Measurements from ENCODE around the gene AP4B1.

Gene AP4B1

DNA sequence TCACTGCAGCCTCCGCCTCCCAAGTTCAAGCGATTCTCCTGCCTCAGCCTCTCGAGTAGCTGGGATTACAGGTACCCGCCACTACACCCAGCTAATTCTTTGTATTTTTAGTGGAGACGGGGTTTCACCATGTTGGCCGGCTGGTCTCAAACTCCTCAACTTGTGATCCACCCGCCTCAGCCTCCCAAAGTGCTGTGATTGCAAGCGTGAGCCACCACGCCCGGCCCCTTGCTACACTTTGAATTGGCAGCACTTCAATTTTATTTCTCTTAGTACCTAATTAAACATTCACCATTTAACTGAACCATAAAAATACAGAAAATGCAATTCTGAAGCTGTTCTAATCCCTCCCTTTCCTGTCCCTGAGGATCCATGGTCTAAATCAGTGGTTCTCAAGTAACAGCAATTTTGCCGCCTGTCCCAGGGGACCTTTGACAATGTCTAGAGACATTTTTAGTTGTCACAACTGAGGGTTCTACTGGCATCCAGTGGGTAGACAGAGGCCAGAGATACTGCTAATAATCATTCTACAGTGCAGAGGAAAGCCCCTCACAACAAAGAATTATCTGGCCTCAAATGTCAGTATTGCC, 12.9 kb downstream of the AP4B1 start:
- Mint-ChIP-seq H3K36me3 (ENCODE audit: low read depth) (peaks cover 40% of the 10 kb centered on the region), H3K27me3 (no peaks in the 10 kb centered on the region), H3K27ac (no peak overlapping the region), H3K4me3 (no peak overlapping the region), H3K9me3 (no peaks in the 10 kb centered on the region), H3K4me1 (ENCODE audit: low read depth) (peaks cover 15% of the 10 kb centered on the region)
- DNase-seq: no peak

- H3K4me3 Mint-ChIP-seq: no peak overlapping the region
- DNase-seq: no peak
- H3K4me1 Mint-ChIP-seq (ENCODE audit: low read depth): peaks cover 17% of the 10 kb centered on the region
- H3K27ac Mint-ChIP-seq: no peak overlapping the region
- no peaks in the 10 kb centered on the region for H3K27me3 Mint-ChIP-seq
- peaks cover 33% of the 10 kb centered on the region for H3K36me3 Mint-ChIP-seq (ENCODE audit: low read depth)
- no peaks in the 10 kb centered on the region for H3K9me3 Mint-ChIP-seq
Observed at GRCh38 chr1:113890816-113891215, 13.8 kb downstream of the AP4B1 start.

DNA sequence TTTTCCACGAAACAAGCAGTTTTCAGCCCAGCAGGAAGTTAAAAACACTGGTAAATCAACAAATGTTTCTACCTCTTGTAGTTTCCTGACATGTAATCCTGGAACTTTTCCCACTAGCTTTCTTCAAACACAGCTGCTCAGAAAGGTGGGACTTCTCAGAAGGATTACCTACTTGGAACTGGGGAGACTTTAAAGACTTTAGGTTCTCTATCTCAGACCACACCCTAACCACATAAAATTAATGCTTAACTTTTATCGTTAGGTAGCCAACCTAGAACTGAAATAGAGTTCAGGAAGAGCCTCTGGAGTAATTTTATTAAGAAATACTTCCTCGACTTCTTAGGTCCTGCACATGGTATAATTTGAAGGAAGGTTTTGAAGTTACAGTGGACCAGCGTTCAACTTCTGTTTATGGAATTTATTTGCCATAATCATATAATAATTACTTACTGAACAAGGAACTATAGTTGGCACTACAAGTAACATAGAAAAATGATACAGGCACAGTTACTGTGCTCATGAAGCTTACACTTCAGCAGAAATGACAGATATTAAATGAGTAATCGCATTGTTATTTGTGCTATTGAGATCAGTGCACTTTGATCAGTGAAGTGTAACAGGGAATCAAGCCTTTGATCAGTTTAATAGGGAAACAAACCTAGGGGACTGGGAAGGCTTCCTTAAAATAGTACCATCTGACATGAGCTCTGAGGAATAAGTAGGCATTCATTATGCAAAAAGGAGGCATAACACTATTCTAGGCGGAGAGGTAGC, 17.0 kb downstream of the AP4B1 start, which contains the start of gene BCL2L15:
TSS of gene BCL2L15 (minus strand) at position 180 of the 774 bp plus-strand sequence. CDS start 206 bp downstream, outside the sequence.
- peaks cover 15% of the 10 kb centered on the region for H3K36me3 Mint-ChIP-seq (ENCODE audit: low read depth)
- H3K4me3 Mint-ChIP-seq: no peak within 1 kb of the TSS
- no peak within 1 kb of the TSS for H3K27ac Mint-ChIP-seq
- H3K4me1 Mint-ChIP-seq (ENCODE audit: low read depth): peaks cover 17% of the 10 kb centered on the region
- no peaks in the 10 kb centered on the region for H3K27me3 Mint-ChIP-seq
- H3K9me3 Mint-ChIP-seq: no peaks in the 10 kb centered on the region
- no peak for DNase-seq

- Mint-ChIP-seq H3K9me3 (no peaks in the 10 kb centered on the region), H3K4me1 (ENCODE audit: low read depth) (peaks cover 17% of the 10 kb centered on the region), H3K36me3 (ENCODE audit: low read depth) (peaks cover 11% of the 10 kb centered on the region), H3K4me3 (no peak overlapping the region), H3K27ac (no peak overlapping the region), H3K27me3 (no peaks in the 10 kb centered on the region)
- no peak for DNase-seq
Observed at GRCh38 chr1:113886417-113887401, 17.9 kb downstream of the AP4B1 start.

DNA sequence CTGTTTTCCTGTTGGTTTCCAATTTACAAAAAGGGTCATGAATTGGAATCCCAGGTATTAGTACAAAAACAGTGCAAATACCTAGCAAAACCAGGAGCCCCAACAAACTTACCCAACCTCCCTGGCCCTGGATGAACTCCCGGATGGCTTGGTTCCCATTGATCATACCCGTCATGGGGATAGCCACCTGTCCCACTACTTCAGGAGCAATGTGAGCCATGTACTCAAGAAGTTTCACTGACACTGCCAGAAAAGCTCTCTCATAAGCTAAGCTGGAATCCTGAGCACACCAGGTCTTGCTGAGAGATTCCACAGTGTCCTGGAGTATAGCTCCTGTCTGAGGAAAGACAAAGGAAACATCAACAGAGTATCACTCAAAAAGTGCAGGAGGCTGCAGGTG, 22.9 kb downstream of the AP4B1 start:
- Mint-ChIP-seq H3K4me3 (no peak overlapping the region), H3K27ac (no peak overlapping the region), H3K4me1 (ENCODE audit: low read depth) (peaks cover 34% of the 10 kb centered on the region), H3K9me3 (no peaks in the 10 kb centered on the region), H3K27me3 (no peaks in the 10 kb centered on the region), H3K36me3 (ENCODE audit: low read depth) (peaks cover 10% of the 10 kb centered on the region)
- DNase-seq: no peak

DNA sequence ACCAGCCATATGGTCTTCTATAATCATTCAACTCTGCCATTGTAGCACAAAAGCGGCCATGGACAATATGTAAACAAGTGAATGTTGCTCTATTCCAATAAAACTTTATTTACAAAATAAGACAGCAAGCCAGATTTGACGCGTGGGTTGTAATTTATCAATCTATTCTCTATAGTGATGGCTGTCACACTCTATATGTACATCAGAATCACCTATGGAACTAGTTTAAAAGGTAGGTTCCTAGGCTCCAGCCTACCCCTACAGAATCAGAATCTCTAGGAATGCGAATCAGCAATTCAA, 24.9 kb downstream of the AP4B1 start:
- Mint-ChIP-seq H3K27me3 (no peaks in the 10 kb centered on the region), H3K4me3 (no peak overlapping the region), H3K4me1 (ENCODE audit: low read depth) (peaks cover 48% of the 10 kb centered on the region), H3K9me3 (no peaks in the 10 kb centered on the region), H3K36me3 (ENCODE audit: low read depth) (peaks cover 6% of the 10 kb centered on the region), H3K27ac (no peak overlapping the region)
- no peak for DNase-seq

DNA sequence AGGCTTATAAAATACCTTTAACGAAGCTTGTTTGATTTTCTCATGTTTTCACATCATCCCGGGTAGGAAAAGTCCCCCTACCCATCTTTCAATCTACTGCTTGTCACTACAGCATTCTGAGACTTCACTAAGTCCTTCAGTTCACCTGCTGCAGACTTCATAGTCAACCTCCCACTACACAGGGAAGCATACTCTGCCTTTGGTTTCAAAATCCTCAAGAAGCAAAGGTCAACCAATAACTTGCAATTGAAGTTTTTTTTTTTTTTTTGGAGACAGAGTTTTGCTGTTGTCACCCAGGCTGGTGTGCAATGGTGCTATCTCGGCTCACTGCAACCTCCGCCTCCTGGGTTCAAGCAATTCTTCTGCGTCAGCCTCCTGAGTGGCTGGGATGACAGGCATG, 28.4 kb downstream of the AP4B1 start:
- Mint-ChIP-seq H3K9me3 (no peaks in the 10 kb centered on the region), H3K4me3 (no peak overlapping the region), H3K36me3 (ENCODE audit: low read depth) (peaks cover 5% of the 10 kb centered on the region), H3K27me3 (no peaks in the 10 kb centered on the region), H3K27ac (no peak overlapping the region), H3K4me1 (ENCODE audit: low read depth) (peaks cover 74% of the 10 kb centered on the region)
- DNase-seq: no peak

DNA sequence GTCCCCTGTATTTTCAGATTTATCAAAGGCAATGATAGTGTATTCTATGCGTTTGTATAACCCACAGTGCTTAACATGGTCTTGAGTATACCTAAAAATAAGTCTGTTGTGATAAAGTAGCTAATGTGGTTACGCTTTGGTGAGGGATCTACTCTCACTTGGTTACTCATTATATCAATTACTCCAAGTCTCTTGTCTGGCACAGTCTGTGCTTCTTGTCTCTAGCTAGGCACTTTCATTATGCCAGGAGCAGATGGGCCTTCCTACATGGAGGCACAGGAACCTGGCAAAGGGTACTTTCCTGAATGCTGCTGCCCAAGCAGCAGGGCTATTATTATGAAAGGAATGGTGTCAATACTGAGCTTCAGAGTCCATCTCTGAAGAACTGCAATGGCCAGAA, 28.9 kb downstream of the AP4B1 start:
- peaks cover 9% of the 10 kb centered on the region for H3K36me3 Mint-ChIP-seq (ENCODE audit: low read depth)
- no peak overlapping the region for H3K4me3 Mint-ChIP-seq
- peak overlapping the region; percentile 93 for H3K27ac Mint-ChIP-seq
- no peaks in the 10 kb centered on the region for H3K27me3 Mint-ChIP-seq
- no peak for DNase-seq
- peaks cover 71% of the 10 kb centered on the region for H3K4me1 Mint-ChIP-seq (ENCODE audit: low read depth)
- H3K9me3 Mint-ChIP-seq: no peaks in the 10 kb centered on the region

- Mint-ChIP-seq H3K27me3 (no peaks in the 10 kb centered on the region), H3K27ac (peak overlapping the region; percentile 93), H3K4me3 (peak overlapping the region; percentile 13), H3K36me3 (ENCODE audit: low read depth) (peaks cover 18% of the 10 kb centered on the region), H3K9me3 (no peaks in the 10 kb centered on the region), H3K4me1 (ENCODE audit: low read depth) (peaks cover 70% of the 10 kb centered on the region)
- no peak for DNase-seq
Observed at GRCh38 chr1:113874012-113874879, 30.4 kb downstream of the AP4B1 start.

DNA sequence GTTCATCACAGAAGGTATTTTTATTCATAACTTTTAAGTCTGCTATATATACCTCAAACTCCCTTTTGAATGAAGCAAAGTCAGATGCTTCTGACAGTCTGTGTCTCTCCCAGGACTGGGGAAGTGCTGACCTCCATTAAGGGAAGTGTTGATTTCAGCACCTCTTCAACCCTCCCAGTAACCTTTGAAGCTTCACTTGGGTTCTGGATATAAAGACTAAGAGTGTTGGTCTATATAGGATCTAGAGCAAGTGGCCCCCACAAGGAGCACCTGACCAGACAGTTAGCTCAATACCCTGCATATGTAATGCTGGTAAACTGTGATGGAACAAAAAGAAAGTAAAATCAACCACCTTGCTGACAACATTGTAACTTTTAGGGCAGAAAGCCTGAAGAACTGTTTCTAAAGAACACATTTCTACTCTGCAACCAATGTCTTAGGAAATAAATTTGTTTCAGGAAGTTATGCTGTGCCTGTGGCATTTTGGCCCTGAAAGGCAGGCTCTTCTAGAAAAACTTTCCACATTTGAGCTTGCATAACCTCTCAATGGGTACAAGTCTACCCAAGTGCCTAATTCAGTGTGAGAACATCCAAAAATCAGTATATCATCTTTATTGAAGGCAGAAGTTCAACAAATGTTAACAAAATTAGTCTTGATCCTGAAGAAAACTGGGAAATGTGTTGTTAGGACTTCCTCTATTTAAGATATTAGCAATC, 32.2 kb downstream of the AP4B1 start:
- Mint-ChIP-seq H3K27me3 (no peaks in the 10 kb centered on the region), H3K27ac (peak overlapping the region; percentile 96), H3K9me3 (no peaks in the 10 kb centered on the region), H3K36me3 (ENCODE audit: low read depth) (peaks cover 34% of the 10 kb centered on the region), H3K4me3 (peak overlapping the region; percentile 82), H3K4me1 (ENCODE audit: low read depth) (peaks cover 77% of the 10 kb centered on the region)
- no peak for DNase-seq

DNA sequence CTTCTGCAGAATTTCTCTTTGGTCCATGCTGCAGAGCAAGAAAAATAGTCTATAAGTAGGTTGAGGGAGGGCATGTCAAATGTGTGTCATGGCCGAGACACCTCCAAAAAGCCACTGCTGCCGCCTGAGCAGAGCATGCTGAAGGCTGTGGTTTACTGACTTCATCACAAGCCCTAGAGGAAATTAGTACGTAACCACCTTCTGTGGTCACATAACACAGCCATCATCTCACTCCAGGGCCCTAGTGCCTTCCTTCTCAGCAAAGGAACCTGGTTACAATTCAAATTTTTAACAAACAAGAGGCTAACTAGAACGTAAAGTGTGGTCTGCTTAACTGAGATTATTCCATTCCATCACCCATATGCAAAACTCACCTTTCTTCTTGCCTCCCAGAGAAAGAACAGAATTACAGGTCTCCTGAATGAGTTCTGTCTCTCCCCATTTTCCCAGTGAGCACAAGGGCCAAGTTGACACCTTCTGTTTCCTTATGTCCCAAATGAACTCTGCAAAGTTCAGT, 32.9 kb downstream of the AP4B1 start, which contains the start of gene PTPN22:
TSS of gene PTPN22 (minus strand) at position 116 of the 517 bp plus-strand sequence.
- Mint-ChIP-seq H3K36me3 (ENCODE audit: low read depth) (peaks cover 40% of the 10 kb centered on the region), H3K27ac (peak within 1 kb of the TSS; percentile 96)
- peak; percentile 77 for DNase-seq

DNA sequence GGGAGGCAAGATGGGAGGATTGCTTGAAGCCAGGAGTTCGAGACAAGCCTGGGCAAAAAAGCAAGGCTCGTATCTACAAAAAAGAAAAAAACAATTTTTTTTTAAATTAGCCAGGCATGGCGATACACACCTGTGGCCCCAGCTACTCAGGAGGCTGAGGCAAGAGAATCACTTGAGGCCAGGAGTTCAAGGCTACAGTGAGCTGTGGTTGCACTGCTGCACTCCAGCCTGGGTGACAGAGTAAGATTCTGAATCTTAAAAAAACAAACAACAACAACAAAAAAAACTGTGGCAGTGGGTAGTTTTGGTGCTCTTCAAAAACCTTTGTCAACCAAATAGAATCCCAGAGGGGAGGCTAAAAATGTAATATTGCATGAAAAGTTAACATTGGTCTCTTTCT, 33.8 kb downstream of the AP4B1 start:
- Mint-ChIP-seq H3K36me3 (ENCODE audit: low read depth) (peaks cover 46% of the 10 kb centered on the region), H3K9me3 (no peaks in the 10 kb centered on the region), H3K27ac (peak overlapping the region; percentile 96), H3K4me3 (peak overlapping the region; percentile 82), H3K4me1 (ENCODE audit: low read depth) (peaks cover 76% of the 10 kb centered on the region), H3K27me3 (no peaks in the 10 kb centered on the region)
- DNase-seq: no peak

More for the DNA sequence above, 32.9 kb downstream of the AP4B1 start, which contains the start of gene PTPN22:
- Mint-ChIP-seq H3K4me1 (ENCODE audit: low read depth) (peaks cover 77% of the 10 kb centered on the region), H3K9me3 (no peaks in the 10 kb centered on the region), H3K4me3 (peak within 1 kb of the TSS; percentile 82), H3K27me3 (no peaks in the 10 kb centered on the region)

- Mint-ChIP-seq H3K27me3 (no peaks in the 10 kb centered on the region), H3K9me3 (no peaks in the 10 kb centered on the region), H3K4me3 (peak overlapping the region; percentile 82), H3K4me1 (ENCODE audit: low read depth) (peaks cover 66% of the 10 kb centered on the region), H3K27ac (peak overlapping the region; percentile 96), H3K36me3 (ENCODE audit: low read depth) (peaks cover 67% of the 10 kb centered on the region)
- peak; percentile 52 for DNase-seq
Observed at GRCh38 chr1:113868387-113869083, 36.1 kb downstream of the AP4B1 start.

Data from activated T-cell treated with anti-CD3 and anti-CD28 coated beads, Interleukin-2, amount 50 U/mL, for 24 hours (primary cell).